ENCODE data around the gene YKT6.

The YKT6 gene

DNA sequence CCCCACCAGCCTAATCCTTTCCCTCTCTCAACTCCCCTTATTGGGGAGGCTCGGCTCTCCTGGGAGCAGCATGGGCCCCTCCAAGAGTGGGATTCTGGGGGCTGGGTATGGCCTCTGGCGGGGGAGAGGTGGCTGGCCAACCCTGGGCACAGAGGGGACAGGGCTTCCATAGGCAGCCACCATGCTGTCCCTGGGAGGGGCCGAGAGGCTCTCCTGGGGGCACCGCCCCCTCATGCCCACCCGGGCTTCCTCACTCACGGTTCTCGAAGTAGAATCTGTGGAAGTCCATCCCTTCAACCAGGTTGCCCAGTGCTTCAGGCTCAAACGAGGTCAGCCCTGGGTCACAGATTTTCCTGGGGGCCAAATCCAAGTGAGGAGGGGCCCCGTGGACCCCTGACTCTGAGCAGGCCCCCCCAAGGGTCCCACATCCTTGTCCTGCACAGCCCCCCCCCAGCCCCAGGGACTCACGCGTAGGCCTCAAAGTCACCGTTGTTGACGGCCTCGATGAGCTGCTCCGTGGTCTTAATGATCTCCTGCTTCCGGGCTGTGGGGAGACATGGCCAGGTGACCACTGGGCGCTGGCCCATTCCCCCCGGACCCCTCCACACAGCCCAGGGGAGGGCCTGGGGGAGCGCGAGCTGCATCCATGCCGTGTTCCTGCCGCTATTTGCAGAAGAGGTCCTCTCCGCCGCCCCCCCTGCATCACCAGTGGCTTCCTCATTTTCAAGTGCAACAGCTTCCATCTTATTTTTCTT is 19.8 kb downstream of the YKT6 start:
- TF ChIP-seq, protein P1, sequence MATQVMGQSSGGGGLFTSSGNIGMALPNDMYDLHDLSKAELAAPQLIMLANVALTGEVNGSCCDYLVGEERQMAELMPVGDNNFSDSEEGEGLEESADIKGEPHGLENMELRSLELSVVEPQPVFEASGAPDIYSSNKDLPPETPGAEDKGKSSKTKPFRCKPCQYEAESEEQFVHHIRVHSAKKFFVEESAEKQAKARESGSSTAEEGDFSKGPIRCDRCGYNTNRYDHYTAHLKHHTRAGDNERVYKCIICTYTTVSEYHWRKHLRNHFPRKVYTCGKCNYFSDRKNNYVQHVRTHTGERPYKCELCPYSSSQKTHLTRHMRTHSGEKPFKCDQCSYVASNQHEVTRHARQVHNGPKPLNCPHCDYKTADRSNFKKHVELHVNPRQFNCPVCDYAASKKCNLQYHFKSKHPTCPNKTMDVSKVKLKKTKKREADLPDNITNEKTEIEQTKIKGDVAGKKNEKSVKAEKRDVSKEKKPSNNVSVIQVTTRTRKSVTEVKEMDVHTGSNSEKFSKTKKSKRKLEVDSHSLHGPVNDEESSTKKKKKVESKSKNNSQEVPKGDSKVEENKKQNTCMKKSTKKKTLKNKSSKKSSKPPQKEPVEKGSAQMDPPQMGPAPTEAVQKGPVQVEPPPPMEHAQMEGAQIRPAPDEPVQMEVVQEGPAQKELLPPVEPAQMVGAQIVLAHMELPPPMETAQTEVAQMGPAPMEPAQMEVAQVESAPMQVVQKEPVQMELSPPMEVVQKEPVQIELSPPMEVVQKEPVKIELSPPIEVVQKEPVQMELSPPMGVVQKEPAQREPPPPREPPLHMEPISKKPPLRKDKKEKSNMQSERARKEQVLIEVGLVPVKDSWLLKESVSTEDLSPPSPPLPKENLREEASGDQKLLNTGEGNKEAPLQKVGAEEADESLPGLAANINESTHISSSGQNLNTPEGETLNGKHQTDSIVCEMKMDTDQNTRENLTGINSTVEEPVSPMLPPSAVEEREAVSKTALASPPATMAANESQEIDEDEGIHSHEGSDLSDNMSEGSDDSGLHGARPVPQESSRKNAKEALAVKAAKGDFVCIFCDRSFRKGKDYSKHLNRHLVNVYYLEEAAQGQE (IDR thresholded peaks at IDR 0.05; ENCODE audit: low read depth), result no peak
- TF ChIP-seq CEBPB (IDR thresholded peaks at IDR 0.05) (no peak), NFIC (IDR thresholded peaks at IDR 0.05) (no peak)

GRCh38 chr7:44221231-44221791 is 20.5 kb downstream of the YKT6 start:
- no peak for TF ChIP-seq NFIC (IDR thresholded peaks at IDR 0.05)
- no peak for TF ChIP-seq CEBPB (IDR thresholded peaks at IDR 0.05)
- no peak for TF ChIP-seq ZBTB7A (IDR thresholded peaks at IDR 0.05; ENCODE audit: low read depth)
- TF ChIP-seq, protein P2, sequence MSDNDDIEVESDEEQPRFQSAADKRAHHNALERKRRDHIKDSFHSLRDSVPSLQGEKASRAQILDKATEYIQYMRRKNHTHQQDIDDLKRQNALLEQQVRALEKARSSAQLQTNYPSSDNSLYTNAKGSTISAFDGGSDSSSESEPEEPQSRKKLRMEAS (IDR thresholded peaks at IDR 0.05), result no peak
- no peak for TF ChIP-seq TAF1 (IDR thresholded peaks at IDR 0.05; ENCODE audit: low read depth)
- TF ChIP-seq FOXM1 (IDR thresholded peaks at IDR 0.05; ENCODE audit: borderline replicate concordance, low read depth), result no peak
- TF ChIP-seq EGR1 (IDR thresholded peaks at IDR 0.05), result no peak
- TF ChIP-seq CREB1 (IDR thresholded peaks at IDR 0.05; ENCODE audit: low read depth), result no peak
- no peak for TF ChIP-seq EP300 (IDR thresholded peaks at IDR 0.05; ENCODE audit: borderline replicate concordance)
- TF ChIP-seq RAD21 (IDR thresholded peaks at IDR 0.05; ENCODE audit: low read depth), result no peak
- TF ChIP-seq TEAD4 (IDR thresholded peaks at IDR 0.05), result no peak
- no peak for TF ChIP-seq TCF12 (IDR thresholded peaks at IDR 0.05; ENCODE audit: low read depth)
- TF ChIP-seq, protein P3, sequence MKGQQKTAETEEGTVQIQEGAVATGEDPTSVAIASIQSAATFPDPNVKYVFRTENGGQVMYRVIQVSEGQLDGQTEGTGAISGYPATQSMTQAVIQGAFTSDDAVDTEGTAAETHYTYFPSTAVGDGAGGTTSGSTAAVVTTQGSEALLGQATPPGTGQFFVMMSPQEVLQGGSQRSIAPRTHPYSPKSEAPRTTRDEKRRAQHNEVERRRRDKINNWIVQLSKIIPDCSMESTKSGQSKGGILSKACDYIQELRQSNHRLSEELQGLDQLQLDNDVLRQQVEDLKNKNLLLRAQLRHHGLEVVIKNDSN (IDR thresholded peaks at IDR 0.05), result no peak
- TF ChIP-seq, protein P1 (IDR thresholded peaks at IDR 0.05; ENCODE audit: low read depth), result no peak
- TF ChIP-seq YY1 (IDR thresholded peaks at IDR 0.05; ENCODE audit: low read depth), result no peak

GRCh38 chr7:44222074-44222473 is 21.3 kb downstream of the YKT6 start:
- TF ChIP-seq TAF1 (IDR thresholded peaks at IDR 0.05; ENCODE audit: low read depth) (no peak), RAD21 (IDR thresholded peaks at IDR 0.05; ENCODE audit: low read depth) (no peak), EP300 (IDR thresholded peaks at IDR 0.05; ENCODE audit: borderline replicate concordance) (no peak)

GRCh38 chr7:44222776-44223261 is 22.0 kb downstream of the YKT6 start:
- TF ChIP-seq CREB1 (IDR thresholded peaks at IDR 0.05; ENCODE audit: low read depth), result no peak

GRCh38 chr7:44223362-44224079 is 22.7 kb downstream of the YKT6 start:
- no peak for TF ChIP-seq TCF12 (IDR thresholded peaks at IDR 0.05; ENCODE audit: low read depth)
- no peak for TF ChIP-seq TEAD4 (IDR thresholded peaks at IDR 0.05)
- no peak for TF ChIP-seq RAD21 (IDR thresholded peaks at IDR 0.05; ENCODE audit: low read depth)
- TF ChIP-seq, protein P2 (IDR thresholded peaks at IDR 0.05), result no peak
- no peak for TF ChIP-seq EGR1 (IDR thresholded peaks at IDR 0.05)
- no peak for TF ChIP-seq NFIC (IDR thresholded peaks at IDR 0.05)
- no peak for TF ChIP-seq ZBTB7A (IDR thresholded peaks at IDR 0.05; ENCODE audit: low read depth)
- no peak for TF ChIP-seq YY1 (IDR thresholded peaks at IDR 0.05; ENCODE audit: low read depth)
- no peak for TF ChIP-seq FOXM1 (IDR thresholded peaks at IDR 0.05; ENCODE audit: borderline replicate concordance, low read depth)
- TF ChIP-seq CREB1 (IDR thresholded peaks at IDR 0.05; ENCODE audit: low read depth), result no peak
- TF ChIP-seq EP300 (IDR thresholded peaks at IDR 0.05; ENCODE audit: borderline replicate concordance), result no peak
- no peak for TF ChIP-seq TAF1 (IDR thresholded peaks at IDR 0.05; ENCODE audit: low read depth)
- no peak for TF ChIP-seq CEBPB (IDR thresholded peaks at IDR 0.05)
- TF ChIP-seq, protein P3 (IDR thresholded peaks at IDR 0.05), result no peak
- TF ChIP-seq, protein P1 (IDR thresholded peaks at IDR 0.05; ENCODE audit: low read depth), result no peak

Data from Ishikawa (cell line).